GM19468 (cell line): ENCODE data around the gene EFNA3.
"Not testable (repeated sequence)": the region's sequence is repeated elsewhere in the genome, so short reads cannot be mapped to it uniquely, and the experiment has no call there.

ENCODE experiments used
- ATAC-seq: cut with Tn5 transposase; IDR thresholded peaks from one replicate; pipeline ENCODE4 v1.9.1; 2021; ENCODE audit warnings: mild to moderate bottlenecking, moderate library complexity, moderate number of reproducible peaks; ENCODE audit not compliant: unreplicated experiment; ENCODE audit errors: extremely low read depth

The EFNA3 gene

DNA sequence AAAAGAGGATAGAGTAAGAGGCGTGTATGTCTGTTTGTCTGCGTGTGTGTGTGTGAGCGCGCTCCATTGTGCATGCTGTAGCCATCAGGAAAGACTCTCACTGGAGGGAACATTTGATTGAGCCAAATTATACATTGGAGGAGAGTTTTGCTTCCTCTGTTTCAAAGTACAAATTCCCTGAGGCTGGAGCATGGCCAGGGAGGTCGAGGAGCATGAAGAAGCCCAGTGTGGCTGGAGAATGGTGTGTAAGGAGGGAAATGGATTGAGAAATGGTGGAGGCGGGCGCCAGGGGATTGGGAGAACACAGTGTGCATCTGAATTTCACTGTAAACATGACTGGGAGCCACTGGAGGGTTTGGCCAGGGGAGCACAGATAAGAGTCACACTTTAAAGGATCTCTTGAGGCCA is 27.0 kb downstream of the EFNA3 start:
- ATAC-seq = no peak

DNA sequence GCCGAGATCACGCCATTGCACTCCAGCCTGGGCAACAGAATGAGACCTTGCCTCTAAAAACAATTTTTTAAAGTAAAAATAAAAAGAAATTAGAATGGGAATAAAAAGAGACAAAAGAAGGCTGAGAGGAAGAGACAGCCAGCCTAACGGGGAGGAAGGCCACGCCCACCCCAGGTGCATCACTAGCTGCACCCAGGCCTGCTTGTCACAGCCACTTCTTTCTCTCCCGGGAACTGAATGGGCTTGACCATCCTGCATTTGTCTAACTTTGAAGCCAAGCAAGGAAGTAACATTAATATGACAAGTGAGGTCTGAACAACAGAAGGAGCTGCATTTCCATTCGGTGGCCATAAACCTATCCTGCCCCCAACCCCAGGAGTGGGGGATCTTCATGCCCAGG is 28.2 kb downstream of the EFNA3 start:
- no peak for ATAC-seq

DNA sequence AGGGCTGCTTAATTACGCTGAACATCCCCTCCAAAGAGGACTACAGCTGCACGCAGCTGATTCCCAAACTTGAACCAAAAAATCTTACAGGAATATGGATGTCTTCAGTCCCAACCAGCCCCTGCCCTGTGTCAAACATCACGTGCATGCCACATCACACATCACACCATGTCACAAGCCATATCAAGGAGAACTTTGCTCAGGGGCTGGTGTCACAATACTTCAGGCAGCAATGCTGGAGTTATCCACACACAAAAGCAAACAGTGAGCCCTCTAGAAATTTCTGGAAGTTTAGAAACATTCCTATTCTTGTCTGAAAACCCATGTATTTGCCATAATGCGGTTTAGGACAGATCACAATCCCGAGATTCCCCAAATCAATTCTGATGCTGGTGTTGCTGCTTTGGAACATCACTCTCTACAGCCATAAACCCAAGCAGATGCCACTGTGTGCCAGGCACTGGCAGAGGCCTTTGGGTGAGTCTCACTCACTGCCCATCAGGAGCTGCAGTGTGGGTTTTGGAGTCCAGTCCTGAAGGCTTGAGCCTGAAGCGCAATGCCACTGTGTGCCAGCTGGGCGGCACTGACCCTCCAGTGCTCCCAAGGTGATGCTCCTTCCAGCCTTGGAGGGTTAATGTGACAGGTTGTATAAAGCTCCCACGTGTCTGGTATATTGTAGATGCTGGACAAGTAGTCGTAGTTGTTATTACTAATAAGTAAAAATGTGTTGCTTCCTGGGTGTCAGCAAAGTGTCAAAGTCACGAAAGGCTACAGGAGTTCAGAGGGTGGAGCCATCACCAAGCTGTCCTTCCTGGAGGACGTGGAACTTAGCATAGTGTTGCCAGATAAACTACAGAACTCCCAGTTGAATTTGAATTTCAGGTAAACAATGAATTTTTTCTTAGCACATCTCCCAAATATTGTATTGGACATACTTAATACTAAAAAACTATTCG is 28.9 kb downstream of the EFNA3 start:
- ATAC-seq = no peak

DNA sequence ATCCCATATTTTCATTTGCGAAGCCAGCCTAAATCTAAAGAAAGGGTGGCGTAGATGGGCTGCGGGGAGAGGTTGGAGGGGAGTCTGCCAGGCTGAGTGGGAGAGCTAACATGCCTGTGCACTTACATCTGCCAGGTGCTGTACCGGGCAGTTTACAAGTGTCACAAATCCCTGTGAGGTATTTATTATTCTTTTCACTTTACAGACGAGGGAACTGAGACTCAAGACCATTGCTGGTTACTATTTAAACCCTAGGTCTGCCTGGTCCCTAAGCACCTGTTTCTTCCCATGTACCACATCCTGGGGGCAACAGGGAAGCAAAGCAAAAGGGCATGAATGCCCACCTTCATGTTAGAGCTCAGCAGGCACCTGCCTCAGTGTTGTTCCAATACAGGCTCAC is 29.7 kb downstream of the EFNA3 start:
- no peak for ATAC-seq

DNA sequence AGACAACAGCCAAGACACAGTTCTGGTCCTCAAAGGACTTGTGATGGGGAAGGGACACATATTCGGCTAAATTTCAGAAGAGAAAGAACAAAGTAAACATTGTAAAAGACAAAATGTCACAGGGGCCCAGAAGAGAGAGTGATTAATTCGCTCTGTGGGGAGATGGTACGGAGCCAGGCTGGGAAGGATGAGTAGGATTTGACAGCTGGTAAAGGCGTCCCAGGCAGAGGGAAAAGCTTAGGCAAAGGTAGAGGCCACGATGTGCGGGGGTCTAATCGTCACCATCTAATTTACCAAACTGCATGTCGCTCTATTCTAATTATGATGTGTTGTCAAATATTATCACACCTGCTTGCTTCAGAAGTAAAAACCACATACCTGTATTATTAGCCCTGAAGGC is 31.7 kb downstream of the EFNA3 start:
- no peak for ATAC-seq

DNA sequence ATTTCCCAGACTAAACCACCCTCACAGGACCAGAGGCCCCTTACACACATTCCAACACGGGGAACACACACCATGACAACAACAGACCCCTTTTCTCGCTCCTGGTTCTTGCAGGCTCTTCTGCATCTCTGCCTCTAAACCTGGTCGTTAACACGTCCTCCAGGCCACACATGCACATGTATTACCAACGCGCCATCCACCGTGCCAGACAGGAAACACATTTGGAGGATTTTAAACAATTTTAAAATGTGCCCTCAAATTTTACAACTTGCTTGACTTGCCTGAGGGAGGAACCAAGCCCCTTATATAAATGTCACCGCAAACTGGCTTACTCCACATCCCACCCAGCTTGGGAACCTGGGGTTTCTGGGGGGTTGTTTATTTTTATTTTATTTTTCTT is 32.2 kb downstream of the EFNA3 start:
- no peak for ATAC-seq

DNA sequence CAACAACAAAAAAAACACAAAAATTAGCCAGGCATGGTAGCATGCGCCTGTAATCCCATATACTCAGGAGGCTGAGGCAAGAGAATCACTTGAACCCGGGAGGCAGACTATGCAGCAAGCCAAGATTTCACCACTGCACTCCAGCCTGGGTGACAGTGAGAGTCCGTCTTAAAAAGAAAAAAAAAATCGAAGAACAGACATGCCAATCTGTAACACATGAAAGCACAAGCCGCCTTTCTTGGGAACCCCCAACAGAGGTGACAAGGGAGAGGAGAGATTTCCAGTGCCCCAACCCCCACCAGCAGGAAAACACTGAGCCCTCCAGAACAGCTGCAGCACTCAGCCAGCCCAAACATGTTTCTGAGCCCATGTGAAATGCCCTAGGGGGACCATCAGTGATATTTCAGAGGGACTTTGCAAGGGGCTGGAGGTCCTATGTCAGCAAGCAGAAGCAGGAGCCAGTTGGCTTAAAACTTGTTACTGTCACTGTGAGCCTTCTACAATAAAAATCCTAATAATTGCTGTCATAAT is 34.9 kb downstream of the EFNA3 start:
- ATAC-seq = no peak

DNA sequence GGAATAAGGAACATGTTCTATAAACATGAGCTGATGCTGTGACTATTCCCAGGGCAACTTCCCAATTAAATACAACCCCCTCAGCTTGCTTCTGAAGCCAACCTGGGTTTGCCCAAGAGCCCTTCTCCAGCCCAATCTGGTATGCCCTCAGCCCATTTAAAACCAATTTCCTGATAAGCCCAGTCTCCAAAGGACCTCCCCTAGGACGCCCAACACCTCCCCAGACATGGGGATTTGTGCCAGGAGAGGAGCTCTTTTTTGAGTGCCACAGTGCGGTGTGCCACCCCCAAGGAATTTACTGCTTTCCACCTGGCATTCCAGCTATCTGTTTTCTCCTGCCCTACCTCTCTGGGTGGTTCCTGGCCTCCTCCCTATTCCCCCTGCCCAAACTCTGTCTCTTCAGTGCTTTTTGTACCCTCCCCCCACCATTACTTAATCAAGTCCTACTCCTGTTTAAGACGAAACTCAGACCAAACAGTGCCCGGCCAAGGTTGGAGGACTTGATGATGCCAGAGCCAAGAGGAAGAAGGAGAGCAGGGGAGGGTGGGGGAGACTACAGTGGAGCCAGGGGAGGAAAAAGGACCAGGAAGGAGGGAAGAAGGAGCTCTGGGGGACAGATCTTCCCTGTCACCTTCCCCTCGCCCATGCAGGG is 37.6 kb downstream of the EFNA3 start:
- no peak for ATAC-seq

DNA sequence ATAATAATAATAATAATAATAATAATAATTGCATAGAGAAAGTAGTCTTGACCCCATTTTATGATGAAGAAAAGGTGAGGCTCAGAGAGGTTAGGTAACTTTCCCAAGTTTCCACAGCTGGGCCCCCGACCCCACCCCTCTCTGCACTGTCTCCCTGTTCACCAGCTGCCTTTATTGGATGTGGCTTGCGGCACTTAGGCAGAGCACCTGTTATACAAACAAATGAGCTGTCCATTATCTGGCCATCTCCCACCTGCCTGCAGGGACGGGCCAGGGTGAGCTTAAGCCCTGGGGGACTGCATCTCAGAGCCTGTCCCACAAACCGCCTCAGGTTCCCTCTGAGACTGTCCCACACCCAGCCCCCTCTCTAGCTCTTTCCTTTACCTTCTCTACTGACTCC is 39.0 kb downstream of the EFNA3 start:
- ATAC-seq = no peak

DNA sequence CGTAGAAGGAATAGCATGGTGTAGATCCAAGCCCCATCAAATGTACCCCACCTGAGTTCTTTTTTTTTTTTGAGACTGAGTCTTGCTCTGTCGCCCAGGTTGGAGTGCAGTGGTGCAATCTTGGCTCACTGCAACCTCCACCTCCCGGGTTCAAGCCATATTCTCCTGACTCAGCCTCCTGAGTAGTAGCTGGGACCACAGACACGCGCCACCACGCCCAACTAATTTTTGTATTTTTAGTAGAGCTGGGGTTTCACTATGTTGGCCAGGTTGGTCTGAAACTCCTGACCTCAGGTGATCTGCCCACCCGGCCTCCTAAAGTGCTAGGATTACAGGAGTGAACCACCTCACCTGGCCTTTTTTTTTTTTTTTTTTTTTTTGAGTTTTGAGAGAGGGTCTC is 39.5 kb downstream of the EFNA3 start:
- ATAC-seq = not testable (repeated sequence)

DNA sequence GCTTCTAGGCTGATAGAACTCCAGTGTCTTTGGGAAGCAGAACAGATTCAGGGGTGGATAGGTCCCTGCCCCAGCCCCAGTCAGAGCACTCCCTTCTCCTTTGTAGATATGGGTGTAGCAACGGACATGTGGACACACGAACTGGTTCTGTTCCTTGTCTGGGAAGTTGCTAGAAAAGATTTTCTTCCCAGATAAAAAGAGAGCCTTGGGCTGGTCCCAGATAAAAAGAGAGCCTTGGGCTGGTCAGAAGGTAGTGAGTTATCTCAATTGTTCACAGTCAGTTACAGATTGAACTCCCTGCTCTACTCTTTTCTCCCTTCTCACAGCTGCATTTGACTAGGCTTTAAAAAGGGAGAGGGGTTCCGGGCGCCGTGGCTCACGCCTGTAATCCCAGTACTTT is 41.6 kb downstream of the EFNA3 start:
- no peak for ATAC-seq

DNA sequence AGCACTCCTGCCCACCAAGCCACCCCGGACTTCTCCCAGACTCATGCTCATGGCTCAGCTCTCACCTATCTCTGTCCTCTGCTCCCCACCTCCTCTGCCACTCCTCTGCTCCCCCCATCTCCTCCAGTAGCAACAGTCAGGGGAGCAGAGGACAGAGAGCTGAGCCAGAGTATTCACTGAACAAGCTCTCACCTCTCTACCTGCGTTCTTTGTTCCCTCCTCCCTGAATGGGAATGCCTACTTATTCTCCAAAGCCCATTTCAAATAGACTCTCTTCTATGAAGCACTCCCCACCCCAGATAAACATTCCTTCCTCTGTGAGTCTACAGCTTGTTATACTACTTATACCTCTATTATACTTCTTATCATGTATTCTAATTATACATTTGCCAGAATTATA is 42.6 kb downstream of the EFNA3 start:
- ATAC-seq = no peak

DNA sequence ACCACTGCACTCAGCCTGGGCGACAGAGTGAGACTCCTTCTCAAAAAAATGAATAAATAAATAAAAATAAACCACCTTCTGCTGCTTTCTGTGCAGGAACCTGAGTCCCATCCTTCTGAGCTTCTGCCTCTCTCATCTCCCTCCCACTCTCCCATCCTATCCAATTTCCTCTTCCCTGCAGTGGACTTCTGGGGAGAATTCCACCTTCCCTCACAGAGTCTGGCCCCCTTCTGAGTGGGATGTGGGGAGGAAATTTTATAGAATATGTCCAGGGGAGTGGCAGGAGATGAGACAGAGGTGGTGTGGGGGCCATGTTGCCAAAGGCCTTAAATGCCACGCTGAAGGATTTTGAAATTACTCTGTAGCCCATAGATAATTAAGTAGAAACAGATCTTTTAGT is 43.7 kb downstream of the EFNA3 start:
- no peak for ATAC-seq

DNA sequence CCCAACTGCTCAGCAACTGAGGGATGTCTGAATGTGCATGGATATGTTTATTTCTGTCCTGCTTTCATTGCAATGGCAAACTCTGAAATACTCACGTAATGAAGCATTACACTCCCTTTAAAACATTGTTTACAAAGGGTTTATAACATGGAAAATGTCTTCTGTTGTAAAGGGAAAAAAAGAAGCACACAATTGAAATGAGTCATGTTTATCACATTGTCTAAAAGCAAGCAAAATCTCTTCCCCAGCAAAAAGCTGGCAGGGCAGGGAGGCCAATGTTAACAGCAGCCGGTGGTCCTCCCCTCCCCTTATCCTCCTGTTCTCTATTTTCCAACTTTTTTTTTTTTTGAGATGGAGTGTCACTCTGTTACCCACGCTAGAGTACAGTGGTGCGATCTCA is 45.2 kb downstream of the EFNA3 start:
- ATAC-seq = no peak

DNA sequence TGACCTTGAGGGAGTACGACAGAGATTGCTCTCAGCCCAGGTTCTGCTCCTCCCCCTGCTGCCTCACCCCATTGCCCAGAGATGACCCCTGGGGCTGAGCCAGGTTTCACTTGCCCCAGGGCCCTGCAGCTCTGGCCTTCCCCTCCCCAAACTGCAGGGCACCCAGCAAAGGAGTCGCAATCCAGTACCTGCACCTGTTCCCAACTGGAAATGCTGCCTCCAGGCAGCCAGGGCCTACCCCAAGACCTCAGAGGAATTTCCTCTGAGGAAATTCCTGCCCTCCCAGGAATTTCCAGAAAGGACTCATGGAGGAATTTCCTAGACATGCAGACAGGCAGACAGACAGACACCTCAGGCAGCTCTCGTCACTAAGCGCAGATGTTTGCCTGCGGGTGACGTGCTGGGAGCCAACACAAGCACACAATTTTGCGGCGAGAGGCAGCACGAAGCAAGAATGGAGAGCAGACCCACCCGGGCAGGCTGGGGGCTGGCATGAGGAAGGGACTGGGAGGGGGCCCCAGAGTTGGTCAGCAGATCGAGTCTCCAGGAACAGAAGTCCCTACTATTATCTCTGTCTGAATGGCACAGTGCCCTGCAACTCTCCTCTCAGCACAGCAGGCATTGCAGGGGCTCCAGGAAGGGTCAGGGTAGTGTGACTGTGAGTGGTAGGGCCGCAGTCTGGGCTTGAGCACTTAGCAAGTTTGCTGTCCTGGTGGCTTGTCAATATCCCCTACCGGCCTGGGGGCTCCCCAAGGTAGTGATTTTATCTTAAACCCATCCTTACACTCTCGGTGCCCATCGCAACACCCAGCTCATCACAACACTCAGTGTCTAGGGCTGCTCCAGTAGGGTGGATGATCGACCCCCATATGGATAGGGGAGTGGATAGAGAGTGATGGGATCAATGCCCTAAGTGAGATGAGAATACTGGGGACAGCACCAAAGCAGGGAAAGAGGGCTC is 46.1 kb downstream of the EFNA3 start:
- no peak for ATAC-seq

DNA sequence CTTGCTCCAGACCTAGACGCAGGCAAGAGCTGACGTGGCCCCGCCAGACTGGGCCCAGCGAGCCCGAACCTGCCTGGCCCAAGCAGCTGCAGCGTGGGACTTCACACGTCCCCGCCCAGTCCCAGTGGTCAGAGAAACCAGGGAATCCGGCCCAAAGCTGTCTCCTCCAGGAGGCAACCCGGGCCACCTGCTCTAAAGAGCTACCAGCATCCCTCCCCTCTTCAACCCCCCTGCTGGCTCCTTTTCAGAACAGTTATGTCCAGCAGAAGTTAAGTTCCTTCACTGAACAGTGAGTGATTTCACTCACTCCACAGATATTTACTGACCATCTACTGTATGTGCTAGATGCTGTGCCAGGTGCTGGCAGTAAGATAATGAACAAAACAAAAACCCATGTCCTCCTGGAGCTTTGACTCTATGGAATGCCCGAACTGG is 46.9 kb downstream of the EFNA3 start:
- ATAC-seq = no peak

DNA sequence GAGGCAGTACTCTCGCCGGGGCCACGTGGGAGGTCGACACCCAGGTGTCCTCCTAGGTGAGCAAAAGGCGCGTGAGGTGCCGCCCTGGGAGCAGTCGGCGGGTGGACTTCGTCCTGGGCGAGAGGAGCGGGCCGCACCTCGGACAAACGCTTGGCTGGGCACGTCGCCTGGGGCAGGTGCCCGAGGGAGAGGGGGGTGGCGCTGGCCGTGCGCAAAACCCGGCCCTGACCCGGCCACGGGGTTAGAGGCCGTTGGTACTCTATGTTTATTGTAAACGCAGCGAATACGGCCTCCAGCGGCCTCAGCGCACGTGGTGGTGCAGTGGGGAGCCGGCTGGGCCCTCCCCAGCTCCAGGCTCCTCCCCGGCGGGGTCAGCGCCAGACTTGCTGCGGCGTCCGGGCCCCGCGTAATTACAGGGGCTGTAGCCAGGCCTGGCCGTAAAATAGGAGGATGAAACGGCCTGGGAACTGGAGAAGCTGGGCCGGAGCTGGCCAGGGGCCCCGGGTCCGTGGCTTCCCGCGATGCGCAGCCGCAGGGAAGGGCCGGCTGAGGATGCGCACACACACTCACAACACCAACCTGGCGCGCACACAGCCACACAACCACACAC is 47.4 kb downstream of the EFNA3 start:
- ATAC-seq = no peak

DNA sequence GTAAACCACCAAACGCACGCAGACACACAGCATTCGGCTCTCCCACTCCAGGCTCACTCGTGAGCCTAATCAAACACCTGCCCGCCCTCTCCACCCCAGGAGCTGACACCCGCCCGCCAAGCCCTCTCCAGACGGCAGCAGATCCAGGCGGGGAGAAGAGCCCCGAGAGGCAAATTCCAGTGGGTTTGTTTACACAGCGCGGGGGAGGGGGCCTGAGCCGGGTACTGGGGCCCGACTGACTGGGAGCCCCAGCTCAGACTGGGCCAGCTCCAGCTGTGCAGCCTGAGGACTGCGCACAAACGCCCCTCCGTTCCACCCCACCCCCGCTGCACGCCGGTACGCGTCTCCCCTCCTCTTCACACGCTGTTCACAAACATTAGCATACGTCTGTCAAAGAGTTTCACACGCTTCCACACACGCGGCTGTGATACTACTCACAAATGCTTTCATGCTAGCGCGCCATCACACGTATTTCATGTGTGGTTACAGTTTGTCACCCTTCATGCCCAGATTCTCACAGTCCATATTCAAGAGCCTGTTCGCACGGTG is 48.0 kb downstream of the EFNA3 start:
- ATAC-seq = no peak

DNA sequence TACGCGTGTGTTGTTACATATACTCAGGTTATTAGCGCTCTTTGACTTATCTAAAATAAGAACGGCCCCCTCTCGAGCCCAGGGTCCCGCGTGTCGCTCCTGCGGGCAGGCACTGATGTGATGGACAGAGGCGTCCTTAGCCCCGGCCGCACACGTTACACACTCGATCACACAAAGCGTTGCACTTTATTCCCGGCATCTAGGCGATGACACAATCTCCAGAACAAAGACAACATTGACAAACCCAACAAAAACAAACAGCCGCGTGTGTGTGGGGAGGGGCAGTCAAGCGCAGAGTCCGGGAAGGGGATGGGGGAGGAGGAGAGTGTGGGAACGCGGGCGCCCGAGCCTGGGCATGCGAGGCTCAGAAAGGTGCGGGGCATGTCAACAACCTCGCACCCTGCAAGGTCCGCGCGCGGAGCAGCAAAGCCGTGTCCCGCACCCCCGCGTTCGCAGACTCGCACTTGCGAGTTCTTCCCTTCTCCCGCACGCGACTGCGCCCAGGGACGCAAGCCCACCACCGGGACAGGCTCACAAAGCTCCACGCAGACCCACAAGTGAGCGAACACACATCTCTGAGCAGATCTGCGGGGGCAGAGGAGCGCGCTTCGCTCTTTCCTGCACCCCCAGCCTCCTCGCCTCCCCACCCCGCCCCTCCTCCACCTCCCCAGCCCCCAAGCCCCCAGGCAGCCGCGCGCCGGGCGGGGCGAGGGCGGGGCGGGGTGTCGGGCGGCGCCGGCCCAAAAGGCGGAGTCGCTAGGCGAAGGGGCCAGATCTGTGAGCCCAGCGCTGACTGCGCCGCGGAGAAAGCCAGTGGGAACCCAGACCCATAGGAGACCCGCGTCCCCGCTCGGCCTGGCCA is 48.7 kb downstream of the EFNA3 start, which contains the start of gene EFNA1:
TSS of gene EFNA1 (plus strand) at position 772 of the 862 bp plus-strand sequence. CDS start 102 bp downstream, outside the sequence.
- ATAC-seq = no peak
